ENCODE results near the gene CACNB3. TPM values are rescaled to one million over a fixed set of nuclear protein-coding genes. Genes with fewer than 3 reads are reported as not detected.

CACNB3 gene
- total RNA-seq, 1 donor from 2014 or later: 2.1 TPM

DNA sequence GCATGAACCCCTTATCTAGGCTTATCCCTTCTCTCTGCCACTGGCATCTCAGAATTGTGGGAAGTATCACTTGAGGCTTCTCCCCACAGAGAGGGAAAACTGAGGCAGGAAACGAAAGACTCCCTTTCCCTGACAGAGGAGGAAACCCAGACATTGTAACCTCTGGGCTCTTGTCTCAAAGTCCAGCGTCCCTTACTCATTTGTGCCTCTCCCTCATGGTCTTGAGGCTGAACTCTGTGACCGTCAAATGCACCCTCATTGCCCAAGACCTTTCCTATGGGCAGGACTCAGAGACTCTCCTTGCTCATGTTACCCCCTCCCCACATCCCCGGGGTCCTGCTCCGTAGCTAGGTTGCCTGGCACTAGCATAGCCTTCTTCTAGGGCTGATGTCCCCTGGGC lies 3.8 kb downstream of the CACNB3 start:
- H3K27me3 Mint-ChIP-seq: peaks cover 4% of the 10 kb centered on the region
- intact Hi-C loops (cut with micrococcal nuclease): no loop called here
- no peak for TF ChIP-seq CTCF (IDR thresholded peaks at IDR 0.05)
- no peak overlapping the region for H3K4me3 Mint-ChIP-seq
- ChIA-PET POLR2A (no interaction called here), CTCF (no interaction called here)
- DNase-seq (no peak), ATAC-seq (ENCODE audit: low read depth) (no peak)
- H3K9me3 Mint-ChIP-seq: no peaks in the 10 kb centered on the region
- H3K4me1 Mint-ChIP-seq: peaks cover 16% of the 10 kb centered on the region
- H3K27ac Mint-ChIP-seq: no peak overlapping the region
- no peaks in the 10 kb centered on the region for H3K36me3 Mint-ChIP-seq (ENCODE audit: low read depth)

DNA sequence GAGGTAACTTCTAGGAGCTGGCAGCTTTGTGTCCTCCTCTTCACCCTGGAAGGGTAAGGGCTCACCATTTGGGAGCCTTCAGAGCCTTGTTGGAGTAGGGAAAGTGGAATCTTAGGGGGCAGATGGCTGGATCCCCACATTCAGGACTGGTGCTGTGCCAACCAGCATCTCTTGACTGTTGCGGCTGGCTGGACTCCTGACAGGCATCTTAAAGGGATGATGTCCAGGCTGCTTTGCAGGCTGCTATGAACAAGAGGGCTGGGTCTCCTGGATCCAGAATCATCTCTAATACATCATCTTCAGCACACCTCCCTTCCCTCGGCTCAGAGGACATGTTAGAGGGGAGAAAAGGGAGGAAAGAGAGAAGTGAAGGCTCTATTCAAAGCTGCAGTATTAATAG lies 4.4 kb downstream of the CACNB3 start:
- H3K4me3 Mint-ChIP-seq: no peak overlapping the region
- H3K27me3 Mint-ChIP-seq: peaks cover 1% of the 10 kb centered on the region
- no peak for ATAC-seq (ENCODE audit: low read depth)
- DNase-seq: no peak
- CTCF ChIA-PET: no interaction called here
- no peak for TF ChIP-seq CTCF (IDR thresholded peaks at IDR 0.05)
- H3K27ac Mint-ChIP-seq: no peak overlapping the region
- no peaks in the 10 kb centered on the region for H3K36me3 Mint-ChIP-seq (ENCODE audit: low read depth)
- POLR2A ChIA-PET: no interaction called here
- H3K9me3 Mint-ChIP-seq: no peaks in the 10 kb centered on the region
- H3K4me1 Mint-ChIP-seq: peaks cover 11% of the 10 kb centered on the region
- intact Hi-C loops (cut with micrococcal nuclease): no loop called here

DNA sequence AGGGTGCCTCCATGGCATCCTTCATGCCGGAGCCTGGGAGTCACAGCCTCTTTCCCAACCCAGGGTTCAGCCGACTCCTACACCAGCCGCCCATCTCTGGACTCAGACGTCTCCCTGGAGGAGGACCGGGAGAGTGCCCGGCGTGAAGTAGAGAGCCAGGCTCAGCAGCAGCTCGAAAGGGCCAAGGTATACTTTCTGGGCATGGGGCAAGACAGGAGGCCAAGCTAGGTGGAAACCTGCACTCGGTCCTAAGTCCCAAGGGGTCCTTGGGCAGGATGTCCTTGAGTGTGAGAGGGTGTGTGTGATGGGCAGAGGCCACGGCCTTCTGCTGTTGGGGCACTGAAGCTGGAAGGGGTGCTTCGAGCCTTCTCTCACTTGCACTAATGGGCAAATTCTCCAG lies 5.0 kb downstream of the CACNB3 start:
- Mint-ChIP-seq H3K27me3 (no peaks in the 10 kb centered on the region), H3K4me1 (peaks cover 6% of the 10 kb centered on the region), H3K9me3 (no peaks in the 10 kb centered on the region), H3K4me3 (no peak overlapping the region), H3K27ac (no peak overlapping the region), H3K36me3 (ENCODE audit: low read depth) (peaks cover 1% of the 10 kb centered on the region)
- ChIA-PET POLR2A (interaction anchor here (0.6 kb wide), 1 partner anchor 893 kb away, joined by 3 read pairs; no protein-coding TSS in a partner anchor), CTCF (no interaction called here)
- TF ChIP-seq CTCF (IDR thresholded peaks at IDR 0.05): no peak
- ATAC-seq (ENCODE audit: low read depth) (no peak), DNase-seq (no peak)
- intact Hi-C loops (cut with micrococcal nuclease): no loop called here

GRCh38 chr12:48824112-48824511 lies 5.8 kb downstream of the CACNB3 start:
- Mint-ChIP-seq H3K27me3 (no peaks in the 10 kb centered on the region), H3K4me1 (peaks cover under 1% of the 10 kb centered on the region), H3K36me3 (ENCODE audit: low read depth) (peaks cover 10% of the 10 kb centered on the region), H3K9me3 (no peaks in the 10 kb centered on the region), H3K27ac (no peak overlapping the region), H3K4me3 (no peak overlapping the region)
- intact Hi-C loops (cut with micrococcal nuclease): no loop called here
- no peak for DNase-seq
- TF ChIP-seq CTCF (IDR thresholded peaks at IDR 0.05): no peak
- CTCF ChIA-PET: interaction anchor here (0.9 kb wide), 1 partner anchor 9 kb away, joined by 3 read pairs; no protein-coding TSS in a partner anchor
- ATAC-seq (ENCODE audit: low read depth): peak; percentile 42
- POLR2A ChIA-PET: interaction anchor here (0.6 kb wide), 1 partner anchor 892 kb away, joined by 3 read pairs; no protein-coding TSS in a partner anchor

- Mint-ChIP-seq H3K4me3 (no peak overlapping the region), H3K36me3 (ENCODE audit: low read depth) (peaks cover 18% of the 10 kb centered on the region), H3K27ac (no peak overlapping the region), H3K4me1 (no peaks in the 10 kb centered on the region), H3K27me3 (no peaks in the 10 kb centered on the region), H3K9me3 (no peaks in the 10 kb centered on the region)
- intact Hi-C loops (cut with micrococcal nuclease): no loop called here
- POLR2A ChIA-PET: no interaction called here
- DNase-seq (no peak), ATAC-seq (ENCODE audit: low read depth) (no peak)
- no peak for TF ChIP-seq CTCF (IDR thresholded peaks at IDR 0.05)
- CTCF ChIA-PET: no interaction called here
Observed at GRCh38 chr12:48824905-48825304, 6.6 kb downstream of the CACNB3 start.

Measured in activated B cell treated with CpG ODN at 0.5 μM for 24 hours (primary cell).